ENCODE measurements around the gene CCDC78. TPM values are rescaled to one million over a fixed set of nuclear protein-coding genes. Genes with fewer than 3 reads are reported as not detected.

CCDC78 gene
- total RNA-seq, 2 experiments from 2014 or later, result 1.2 to 2.7 TPM

- Histone ChIP-seq H3K9me3 (ENCODE audit: control insufficient read depth in 1 of 2, insufficient read depth in 1 of 2, low read length in 2 of 2) (peaks cover 0 to 16% of the 10 kb centered on the region in 2 experiments), H3K36me3 (ENCODE audit: insufficient read depth, low read length) (no peaks in the 10 kb centered on the region), H3K4me3 (ENCODE audit: low read length) (peak overlapping the region; percentile 63), H3K4me1 (ENCODE audit: insufficient read depth, low read length) (peaks cover 48% of the 10 kb centered on the region), H3K27me3 (ENCODE audit: control insufficient read depth in 1 of 2, insufficient read depth in 2 of 2, low read length in 2 of 2) (peaks cover 7 to 9% of the 10 kb centered on the region in 2 experiments), H3K27ac (ENCODE audit: low read depth in 1 of 2, low read length in 2 of 2) (peak overlapping the region in 1 of 2 donors; percentile 35)
- Mint-ChIP-seq H3K27ac (peak overlapping the region; percentile 68), H3K9me3 (no peaks in the 10 kb centered on the region), H3K4me1 (ENCODE audit: low read depth) (peaks cover 21% of the 10 kb centered on the region), H3K36me3 (ENCODE audit: low read depth) (no peaks in the 10 kb centered on the region), H3K4me3 (peak overlapping the region; percentile 87), H3K27me3 (no peaks in the 10 kb centered on the region)
- intact Hi-C loops (cut with DNase I, micrococcal nuclease), result no loop called here
- ATAC-seq (ENCODE audit: poor library complexity) (no peak), DNase-seq (no peak)
- no peak for TF ChIP-seq CTCF (IDR thresholded peaks at IDR 0.05)
- CTCF ChIA-PET, result interaction anchor here (2.3 kb wide), 1 partner anchor 21 kb away, joined by 9 read pairs; the partner anchor contains the start of gene CIAO3
- POLR2A ChIA-PET, result interaction anchor here (0.6 to 2.5 kb wide), 10 partner anchors 8 to 245 kb away, joined by 3 to 20 read pairs (median 4); partner anchors contain the start of genes CIAO3 and STUB1
These were observed 6.3 kb downstream of the CCDC78 start for GRCh38 chr16:719815-720446.

- H3K36me3 ChIP-seq (ENCODE audit: insufficient read depth, low read length), result no peaks in the 10 kb centered on the region
- POLR2A ChIA-PET, result interaction anchor here (1.4 kb wide), 1 partner anchor 9 kb away, joined by 6 read pairs; no protein-coding TSS in a partner anchor
- Mint-ChIP-seq H3K4me3 (peak overlapping the region; percentile 73), H3K9me3 (no peaks in the 10 kb centered on the region), H3K27me3 (peaks cover 4% of the 10 kb centered on the region), H3K36me3 (ENCODE audit: low read depth) (no peaks in the 10 kb centered on the region), H3K27ac (peak overlapping the region; percentile 52), H3K4me1 (ENCODE audit: low read depth) (peaks cover 21% of the 10 kb centered on the region)
- H3K27ac ChIP-seq (ENCODE audit: low read depth in 1 of 2, low read length in 2 of 2), result no peak overlapping the region
- peaks cover 0 to 16% of the 10 kb centered on the region in 2 experiments for H3K9me3 ChIP-seq (ENCODE audit: control insufficient read depth in 1 of 2, insufficient read depth in 1 of 2, low read length in 2 of 2)
- DNase-seq (no peak), ATAC-seq (ENCODE audit: poor library complexity) (no peak)
- H3K4me3 ChIP-seq (ENCODE audit: low read length), result no peak overlapping the region
- no peak for TF ChIP-seq CTCF (IDR thresholded peaks at IDR 0.05)
- intact Hi-C loops (cut with DNase I, micrococcal nuclease), result no loop called here
- peaks cover 54% of the 10 kb centered on the region for H3K4me1 ChIP-seq (ENCODE audit: insufficient read depth, low read length)
- peaks cover 7 to 11% of the 10 kb centered on the region in 2 experiments for H3K27me3 ChIP-seq (ENCODE audit: control insufficient read depth in 1 of 2, insufficient read depth in 2 of 2, low read length in 2 of 2)
- CTCF ChIA-PET, result interaction anchor here (2.3 kb wide), 1 partner anchor 22 kb away, joined by 9 read pairs; the partner anchor contains the start of gene CIAO3
These were observed 7.3 kb downstream of the CCDC78 start for GRCh38 chr16:718922-719321.

- POLR2A ChIA-PET, result interaction anchor here (1.4 kb wide), 1 partner anchor 10 kb away, joined by 6 read pairs; no protein-coding TSS in a partner anchor
- intact Hi-C loops (cut with DNase I, micrococcal nuclease), result no loop called here
- peaks cover 8% of the 10 kb centered on the region for H3K27me3 Mint-ChIP-seq
- no peak for DNase-seq
- peaks cover 0 to 16% of the 10 kb centered on the region in 2 experiments for H3K9me3 ChIP-seq (ENCODE audit: control insufficient read depth in 1 of 2, insufficient read depth in 1 of 2, low read length in 2 of 2)
- CTCF ChIA-PET, result no interaction called here
- H3K9me3 Mint-ChIP-seq, result no peaks in the 10 kb centered on the region
- no peak overlapping the region for H3K27ac Mint-ChIP-seq
- peaks cover 7 to 14% of the 10 kb centered on the region in 2 experiments for H3K27me3 ChIP-seq (ENCODE audit: control insufficient read depth in 1 of 2, insufficient read depth in 2 of 2, low read length in 2 of 2)
- no peaks in the 10 kb centered on the region for H3K36me3 ChIP-seq (ENCODE audit: insufficient read depth, low read length)
- H3K4me1 ChIP-seq (ENCODE audit: insufficient read depth, low read length), result peaks cover 51% of the 10 kb centered on the region
- H3K4me3 ChIP-seq (ENCODE audit: low read length), result no peak overlapping the region
- H3K4me3 Mint-ChIP-seq, result no peak overlapping the region
- ATAC-seq (ENCODE audit: poor library complexity), result no peak
- peaks cover 21% of the 10 kb centered on the region for H3K4me1 Mint-ChIP-seq (ENCODE audit: low read depth)
- no peak for TF ChIP-seq CTCF (IDR thresholded peaks at IDR 0.05)
- H3K36me3 Mint-ChIP-seq (ENCODE audit: low read depth), result no peaks in the 10 kb centered on the region
- no peak overlapping the region for H3K27ac ChIP-seq (ENCODE audit: low read depth in 1 of 2, low read length in 2 of 2)
These were observed 7.9 kb downstream of the CCDC78 start for GRCh38 chr16:718389-718788.
